ENCODE data around the gene PPP1R12C.

The PPP1R12C gene

DNA sequence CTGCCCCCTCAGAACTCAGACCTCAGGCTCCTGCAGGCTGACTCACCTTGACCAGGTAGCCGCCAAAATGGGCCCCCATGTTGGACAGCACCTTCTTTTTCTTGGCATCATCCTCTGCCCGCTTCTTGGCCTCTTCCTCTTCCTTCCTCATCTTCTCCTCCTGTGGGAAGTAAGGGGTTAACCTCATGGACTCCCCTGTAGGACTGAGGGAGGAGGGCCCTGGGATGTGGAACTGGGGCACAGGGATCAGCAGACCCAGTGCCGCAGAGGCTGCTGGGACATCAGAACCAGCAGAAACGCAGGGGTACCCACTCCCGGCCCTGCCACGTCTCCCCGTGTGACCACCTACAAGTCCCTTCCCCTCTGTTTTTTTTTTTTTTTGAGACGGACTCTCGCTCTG is 20.5 kb upstream of the PPP1R12C start:
- Histone ChIP-seq H3K27me3 (ENCODE audit: control insufficient read depth, insufficient read depth, low read length) (no peaks in the 10 kb centered on the region), H3K9ac (ENCODE audit: low read depth, low read length) (no peak overlapping the region)

DNA sequence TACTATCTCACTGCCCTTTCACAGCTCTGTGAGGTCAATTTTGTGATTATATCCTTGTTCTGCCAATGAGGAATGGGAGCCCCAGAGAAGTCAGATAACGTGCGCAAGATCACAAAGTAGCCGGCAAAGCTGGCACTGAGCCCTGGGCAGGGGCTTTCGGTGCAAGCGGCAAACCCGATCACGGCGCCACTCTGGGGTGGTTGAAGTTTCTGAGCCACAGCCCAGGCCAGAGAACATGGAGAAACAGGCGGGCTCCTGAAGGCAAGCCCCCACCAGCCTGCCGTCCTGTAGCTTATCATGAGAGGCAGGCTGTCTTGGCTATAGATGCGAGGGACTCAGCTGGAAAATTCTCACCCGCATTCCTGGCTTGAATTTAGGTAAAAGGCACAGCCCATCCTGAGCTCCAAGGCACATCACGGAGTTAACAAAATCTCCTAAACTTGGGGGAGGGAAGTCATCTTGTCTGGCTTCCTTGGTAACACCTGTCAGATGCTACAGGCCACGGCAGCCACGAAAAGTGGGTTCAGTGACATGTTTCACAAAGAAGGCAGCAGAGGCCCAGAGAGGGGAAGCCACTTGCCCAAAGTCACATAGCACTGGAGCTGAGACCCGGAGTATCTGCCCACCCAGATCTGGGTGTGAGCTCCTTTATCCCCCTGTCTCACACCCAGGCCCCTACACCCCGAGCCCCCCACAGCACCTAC is 19.1 kb upstream of the PPP1R12C start:
- Histone ChIP-seq H3K9me3 (ENCODE audit: control insufficient read depth, insufficient read depth, low read length) (no peaks in the 10 kb centered on the region), H3K9ac (ENCODE audit: low read depth, low read length) (no peak overlapping the region), H3K4me1 (ENCODE audit: control insufficient read depth, insufficient read depth, low read length) (peaks cover 2% of the 10 kb centered on the region), H3K36me3 (ENCODE audit: control insufficient read depth, insufficient read depth, low read length) (peaks cover 11% of the 10 kb centered on the region), H3K4me3 (ENCODE audit: low read depth, low read length) (no peak overlapping the region), H3K27me3 (ENCODE audit: control insufficient read depth, insufficient read depth, low read length) (no peaks in the 10 kb centered on the region)

More for the DNA sequence above, 20.5 kb upstream of the PPP1R12C start:
- Histone ChIP-seq H3K9me3 (ENCODE audit: control insufficient read depth, insufficient read depth, low read length) (no peaks in the 10 kb centered on the region), H3K4me1 (ENCODE audit: control insufficient read depth, insufficient read depth, low read length) (peaks cover 2% of the 10 kb centered on the region), H3K4me3 (ENCODE audit: low read depth, low read length) (no peak overlapping the region), H3K36me3 (ENCODE audit: control insufficient read depth, insufficient read depth, low read length) (peaks cover 11% of the 10 kb centered on the region)

DNA sequence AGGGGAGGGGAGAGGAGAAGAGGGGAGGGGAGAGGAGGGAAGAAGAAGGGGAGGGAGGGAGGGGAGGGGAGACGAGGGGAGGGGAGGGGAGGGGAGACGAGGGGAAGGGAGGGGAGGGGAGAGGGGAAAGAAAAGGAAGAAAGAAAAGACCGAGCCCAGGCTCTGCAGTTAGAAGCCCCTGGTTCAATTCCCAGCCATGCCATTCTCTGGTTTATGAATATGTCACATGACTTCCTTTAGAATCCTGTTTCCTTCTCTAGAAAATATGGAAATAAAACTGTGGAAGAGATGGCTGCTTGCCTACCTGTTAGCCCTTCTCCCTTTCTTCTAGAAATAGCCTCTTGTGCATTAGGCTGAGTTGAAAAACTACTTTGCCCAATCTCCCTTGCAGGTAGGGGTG is 17.3 kb upstream of the PPP1R12C start:
- peaks cover 11% of the 10 kb centered on the region for H3K36me3 ChIP-seq (ENCODE audit: control insufficient read depth, insufficient read depth, low read length)
- H3K9ac ChIP-seq (ENCODE audit: low read depth, low read length), result no peak overlapping the region
- no peaks in the 10 kb centered on the region for H3K4me1 ChIP-seq (ENCODE audit: control insufficient read depth, insufficient read depth, low read length)
- no peaks in the 10 kb centered on the region for H3K9me3 ChIP-seq (ENCODE audit: control insufficient read depth, insufficient read depth, low read length)
- H3K4me3 ChIP-seq (ENCODE audit: low read depth, low read length), result no peak overlapping the region
- H3K27me3 ChIP-seq (ENCODE audit: control insufficient read depth, insufficient read depth, low read length), result no peaks in the 10 kb centered on the region

DNA sequence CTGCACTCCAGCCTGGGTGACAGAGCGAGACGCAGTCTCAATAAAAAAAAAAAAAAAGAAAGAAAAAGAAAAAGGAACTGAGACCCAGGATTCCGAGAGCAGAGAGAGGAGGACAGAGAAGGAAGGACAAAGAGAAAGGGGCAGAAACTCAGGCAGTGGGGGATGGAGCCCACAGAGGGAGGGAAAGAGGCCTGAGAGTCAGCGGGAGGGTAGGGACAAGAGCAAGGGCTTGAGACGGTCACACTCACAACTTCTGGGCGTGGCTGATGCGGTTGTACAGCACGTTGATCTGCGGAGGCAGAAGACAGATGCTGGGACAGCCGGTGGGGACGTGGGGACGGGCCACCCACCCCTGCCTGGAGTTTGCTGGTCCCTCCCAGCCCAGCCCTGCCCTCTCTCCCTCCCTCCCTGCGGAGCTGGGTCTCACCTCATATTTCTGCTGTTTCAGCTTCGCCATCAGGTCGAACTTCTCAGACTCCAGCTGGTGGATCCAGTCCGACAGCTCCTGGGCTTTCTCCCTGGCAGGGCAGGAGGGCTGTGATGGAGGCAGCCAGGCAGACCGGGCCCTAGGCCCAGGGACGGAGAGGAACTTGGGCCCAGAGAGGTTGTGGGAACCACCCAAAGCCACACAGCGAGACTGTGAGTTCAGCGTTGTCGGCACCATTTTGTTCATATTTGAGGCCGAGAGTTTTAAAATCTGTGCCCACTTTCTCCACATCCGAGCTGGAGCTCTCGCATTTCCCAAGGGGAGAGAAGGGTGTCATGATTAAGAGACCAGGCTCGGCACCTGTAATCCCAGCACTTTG is 16.4 kb upstream of the PPP1R12C start:
- H3K36me3 ChIP-seq (ENCODE audit: control insufficient read depth, insufficient read depth, low read length), result peaks cover 11% of the 10 kb centered on the region
- H3K27me3 ChIP-seq (ENCODE audit: control insufficient read depth, insufficient read depth, low read length), result no peaks in the 10 kb centered on the region
- peaks cover 4% of the 10 kb centered on the region for H3K4me1 ChIP-seq (ENCODE audit: control insufficient read depth, insufficient read depth, low read length)
- H3K9ac ChIP-seq (ENCODE audit: low read depth, low read length), result no peak overlapping the region
- H3K9me3 ChIP-seq (ENCODE audit: control insufficient read depth, insufficient read depth, low read length), result no peaks in the 10 kb centered on the region
- no peak overlapping the region for H3K4me3 ChIP-seq (ENCODE audit: low read depth, low read length)

DNA sequence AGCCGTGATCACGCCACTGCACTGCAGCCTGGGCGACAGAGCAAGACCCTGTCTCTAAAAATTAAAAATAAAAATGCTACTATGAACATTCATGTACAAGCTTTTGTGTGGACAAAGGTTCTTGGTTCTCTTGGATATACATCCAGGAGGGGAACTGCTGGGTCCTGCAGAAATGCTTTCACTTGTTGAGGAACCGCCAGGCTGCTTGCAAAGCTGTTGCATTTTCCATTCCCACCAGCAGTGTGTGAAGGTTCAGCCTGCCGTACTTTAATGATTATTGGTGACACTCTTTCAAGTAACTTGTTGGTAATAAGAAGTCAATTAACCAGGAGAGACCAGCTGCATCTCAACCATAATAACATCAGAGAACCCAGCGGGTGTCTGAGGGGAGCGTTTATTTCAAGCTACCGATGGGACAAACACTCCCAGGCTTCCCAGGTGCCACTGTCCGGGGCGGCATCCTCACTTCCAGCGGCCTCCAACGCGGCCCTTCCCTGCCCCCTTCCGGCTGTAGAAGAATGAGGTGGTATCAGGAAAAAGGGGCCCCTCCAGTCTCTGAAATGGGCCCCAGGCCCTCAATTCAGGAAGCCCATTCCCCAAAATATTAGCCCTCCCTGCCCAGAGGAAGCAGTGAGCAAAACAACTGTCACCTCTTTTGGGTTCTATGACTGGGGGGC is 15.2 kb upstream of the PPP1R12C start:
- H3K4me1 ChIP-seq (ENCODE audit: control insufficient read depth, insufficient read depth, low read length), result peaks cover 4% of the 10 kb centered on the region
- no peak overlapping the region for H3K9ac ChIP-seq (ENCODE audit: low read depth, low read length)
- H3K4me3 ChIP-seq (ENCODE audit: low read depth, low read length), result no peak overlapping the region
- H3K36me3 ChIP-seq (ENCODE audit: control insufficient read depth, insufficient read depth, low read length), result peaks cover 11% of the 10 kb centered on the region
- no peaks in the 10 kb centered on the region for H3K27me3 ChIP-seq (ENCODE audit: control insufficient read depth, insufficient read depth, low read length)
- no peaks in the 10 kb centered on the region for H3K9me3 ChIP-seq (ENCODE audit: control insufficient read depth, insufficient read depth, low read length)

DNA sequence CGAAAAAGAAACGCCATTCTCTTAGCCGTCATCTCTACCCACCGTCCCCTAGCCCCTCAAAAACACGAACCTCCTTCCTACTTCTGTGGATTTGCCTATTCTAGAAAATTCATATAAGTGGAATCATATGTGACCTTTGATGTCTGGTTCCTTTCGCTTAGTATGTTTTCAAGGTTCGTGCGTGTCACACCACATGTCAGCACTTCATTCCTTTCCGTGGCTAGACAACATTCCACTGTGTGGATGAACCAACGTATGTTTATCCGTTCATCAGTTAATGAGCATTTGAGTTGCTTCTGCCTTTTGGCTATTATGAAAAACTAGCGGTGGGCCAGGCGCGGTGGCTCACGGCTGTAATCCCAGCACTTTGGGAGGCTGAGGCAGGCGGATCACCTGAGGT is 14.0 kb upstream of the PPP1R12C start:
- H3K36me3 ChIP-seq (ENCODE audit: control insufficient read depth, insufficient read depth, low read length), result peaks cover 11% of the 10 kb centered on the region
- no peak overlapping the region for H3K4me3 ChIP-seq (ENCODE audit: low read depth, low read length)
- H3K4me1 ChIP-seq (ENCODE audit: control insufficient read depth, insufficient read depth, low read length), result peaks cover 4% of the 10 kb centered on the region
- no peak overlapping the region for H3K9ac ChIP-seq (ENCODE audit: low read depth, low read length)
- H3K9me3 ChIP-seq (ENCODE audit: control insufficient read depth, insufficient read depth, low read length), result no peaks in the 10 kb centered on the region
- H3K27me3 ChIP-seq (ENCODE audit: control insufficient read depth, insufficient read depth, low read length), result no peaks in the 10 kb centered on the region

DNA sequence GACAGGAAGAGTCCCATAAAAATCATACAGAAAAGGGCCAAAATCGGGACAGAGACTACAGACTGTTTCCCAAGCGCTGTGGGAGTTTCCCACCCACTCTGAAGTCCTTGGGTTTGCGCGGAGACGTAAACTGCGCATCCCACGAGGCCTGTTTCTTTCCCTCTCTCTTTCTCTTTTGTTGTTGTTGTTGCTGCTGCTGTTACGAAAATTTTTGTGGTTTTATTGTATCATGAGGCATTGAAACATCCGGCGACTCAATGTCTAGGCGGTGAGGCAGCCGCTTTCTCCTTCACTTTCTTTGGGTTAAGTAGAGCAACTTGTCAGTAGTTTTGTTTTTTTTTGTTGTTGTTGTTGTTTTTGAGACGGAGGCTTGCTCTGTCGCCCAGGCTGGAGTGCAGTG is 1.6 kb upstream of the PPP1R12C start:
- Histone ChIP-seq H3K4me3 (ENCODE audit: low read depth, low read length) (peak overlapping the region; percentile 75), H3K9me3 (ENCODE audit: control insufficient read depth, insufficient read depth, low read length) (no peaks in the 10 kb centered on the region), H3K36me3 (ENCODE audit: control insufficient read depth, insufficient read depth, low read length) (no peaks in the 10 kb centered on the region), H3K9ac (ENCODE audit: low read depth, low read length) (no peak overlapping the region), H3K4me1 (ENCODE audit: control insufficient read depth, insufficient read depth, low read length) (no peaks in the 10 kb centered on the region), H3K27me3 (ENCODE audit: control insufficient read depth, insufficient read depth, low read length) (peaks cover 3% of the 10 kb centered on the region)

DNA sequence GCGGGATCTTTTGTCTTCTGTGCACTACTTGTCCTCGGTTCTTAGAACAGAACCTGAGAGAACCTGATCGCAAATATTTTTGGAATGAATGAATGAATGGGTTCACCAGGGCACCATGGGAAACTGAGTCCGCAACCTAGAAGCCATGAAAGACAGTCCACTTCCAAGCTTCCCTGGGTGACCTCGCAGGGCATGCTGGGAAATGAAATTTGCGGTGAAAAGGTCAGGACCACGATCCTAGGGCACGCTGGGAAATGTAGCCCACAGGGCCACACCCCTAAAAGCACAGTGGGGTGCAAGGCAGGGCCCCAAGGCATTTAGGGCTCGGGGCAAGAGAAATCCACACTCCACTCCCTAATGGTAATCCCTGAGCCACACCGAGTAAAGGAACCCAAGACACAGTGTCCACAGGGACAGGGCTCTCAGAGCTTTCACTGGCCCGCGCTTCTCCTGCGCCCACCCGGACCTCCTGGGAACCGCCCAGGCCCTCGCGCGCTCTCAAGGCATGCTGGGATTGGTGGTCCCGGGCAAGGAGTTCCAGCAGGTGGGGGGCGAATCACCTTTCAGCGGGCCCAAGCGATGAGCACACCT is 1.1 kb upstream of the PPP1R12C start:
- Histone ChIP-seq H3K9me3 (ENCODE audit: control insufficient read depth, insufficient read depth, low read length) (no peaks in the 10 kb centered on the region), H3K9ac (ENCODE audit: low read depth, low read length) (no peak overlapping the region), H3K4me1 (ENCODE audit: control insufficient read depth, insufficient read depth, low read length) (no peaks in the 10 kb centered on the region)

DNA sequence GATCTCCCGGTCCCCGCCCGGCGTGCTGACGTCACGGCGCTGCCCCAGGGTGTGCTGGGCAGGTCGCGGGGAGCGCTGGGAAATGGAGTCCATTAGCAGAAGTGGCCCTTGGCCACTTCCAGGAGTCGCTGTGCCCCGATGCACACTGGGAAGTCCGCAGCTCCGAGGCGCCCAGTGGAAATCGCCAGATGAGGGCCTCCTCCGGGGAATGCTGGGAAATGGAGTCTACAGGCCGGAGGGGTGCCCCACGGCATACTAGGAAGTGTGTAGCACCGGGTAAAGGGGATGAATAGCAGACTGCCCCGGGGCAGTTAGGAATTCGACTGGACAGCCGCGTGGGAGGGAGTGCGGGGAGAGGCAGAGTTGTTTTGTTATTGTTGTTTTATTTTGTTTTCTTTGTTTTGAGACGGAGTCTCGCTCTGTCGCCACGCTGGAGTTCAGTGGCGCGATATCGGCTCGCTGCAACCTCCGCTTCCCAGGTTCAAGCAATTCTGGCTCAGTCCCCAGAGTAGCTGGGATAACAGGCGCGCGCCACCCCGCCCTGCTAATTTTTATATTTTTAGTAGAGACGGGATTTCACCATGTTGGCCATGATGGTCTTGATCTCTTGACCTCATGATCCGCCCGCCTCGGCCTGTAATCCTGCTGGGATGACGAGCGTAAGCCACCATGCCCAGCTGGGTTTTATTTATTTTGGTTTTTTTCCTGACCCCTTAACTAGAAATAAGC is 390 bp upstream of the PPP1R12C start:
- H3K4me3 ChIP-seq (ENCODE audit: low read depth, low read length), result peak overlapping the region; percentile 75
- H3K4me1 ChIP-seq (ENCODE audit: control insufficient read depth, insufficient read depth, low read length), result no peaks in the 10 kb centered on the region
- no peaks in the 10 kb centered on the region for H3K36me3 ChIP-seq (ENCODE audit: control insufficient read depth, insufficient read depth, low read length)
- H3K9ac ChIP-seq (ENCODE audit: low read depth, low read length), result peak overlapping the region; percentile 42
- H3K9me3 ChIP-seq (ENCODE audit: control insufficient read depth, insufficient read depth, low read length), result no peaks in the 10 kb centered on the region
- no peaks in the 10 kb centered on the region for H3K27me3 ChIP-seq (ENCODE audit: control insufficient read depth, insufficient read depth, low read length)

More for the DNA sequence above, 1.1 kb upstream of the PPP1R12C start:
- H3K4me3 ChIP-seq (ENCODE audit: low read depth, low read length), result peak overlapping the region; percentile 75
- H3K27me3 ChIP-seq (ENCODE audit: control insufficient read depth, insufficient read depth, low read length), result no peaks in the 10 kb centered on the region
- H3K36me3 ChIP-seq (ENCODE audit: control insufficient read depth, insufficient read depth, low read length), result no peaks in the 10 kb centered on the region

DNA sequence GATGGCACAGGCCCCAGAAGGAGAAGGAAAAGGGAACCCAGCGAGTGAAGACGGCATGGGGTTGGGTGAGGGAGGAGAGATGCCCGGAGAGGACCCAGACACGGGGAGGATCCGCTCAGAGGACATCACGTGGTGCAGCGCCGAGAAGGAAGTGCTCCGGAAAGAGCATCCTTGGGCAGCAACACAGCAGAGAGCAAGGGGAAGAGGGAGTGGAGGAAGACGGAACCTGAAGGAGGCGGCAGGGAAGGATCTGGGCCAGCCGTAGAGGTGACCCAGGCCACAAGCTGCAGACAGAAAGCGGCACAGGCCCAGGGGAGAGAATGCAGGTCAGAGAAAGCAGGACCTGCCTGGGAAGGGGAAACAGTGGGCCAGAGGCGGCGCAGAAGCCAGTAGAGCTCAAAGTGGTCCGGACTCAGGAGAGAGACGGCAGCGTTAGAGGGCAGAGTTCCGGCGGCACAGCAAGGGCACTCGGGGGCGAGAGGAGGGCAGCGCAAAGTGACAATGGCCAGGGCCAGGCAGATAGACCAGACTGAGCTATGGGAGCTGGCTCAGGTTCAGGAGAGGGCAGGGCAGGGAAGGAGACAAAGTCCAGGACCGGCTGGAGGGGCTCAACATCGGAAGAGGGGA is 1.1 kb downstream of the PPP1R12C start:
- peaks cover 3% of the 10 kb centered on the region for H3K36me3 ChIP-seq (ENCODE audit: control insufficient read depth, insufficient read depth, low read length)
- no peaks in the 10 kb centered on the region for H3K4me1 ChIP-seq (ENCODE audit: control insufficient read depth, insufficient read depth, low read length)
- peak overlapping the region; percentile 89 for H3K4me3 ChIP-seq (ENCODE audit: low read depth, low read length)
- no peaks in the 10 kb centered on the region for H3K27me3 ChIP-seq (ENCODE audit: control insufficient read depth, insufficient read depth, low read length)
- H3K9me3 ChIP-seq (ENCODE audit: control insufficient read depth, insufficient read depth, low read length), result no peaks in the 10 kb centered on the region
- peak overlapping the region; percentile 73 for H3K9ac ChIP-seq (ENCODE audit: low read depth, low read length)
